H9 (cell line): ENCODE data around the gene TRMT61A. TPM values are rescaled to one million over a fixed set of nuclear protein-coding genes. Genes with fewer than 3 reads are reported as not detected.
A peak's percentile ranks its signal among the peaks of the same experiment; 100 is the strongest.

Experiments
- DNase-seq: peaks from one replicate; pipeline ENCODE4 v3.0.0-alpha.2; 2017
- H2AFZ ChIP-seq: one replicate; pipeline ENCODE4 v1.6.1; 2013; ENCODE audit warnings: mild to moderate bottlenecking, low read length, control low read depth, moderate library complexity
- H2AK5ac ChIP-seq: 2 replicates; pipeline ENCODE4 v1.6.1; 2013; ENCODE audit warnings: low read length, control low read depth, mixed read lengths; ENCODE audit not compliant: insufficient read length
- H2BK120ac ChIP-seq: one replicate; pipeline ENCODE4 v1.6.1; 2013; ENCODE audit warnings: low read depth, mild to moderate bottlenecking, low read length, control low read depth, inconsistent platforms; ENCODE audit not compliant: poor library complexity, severe bottlenecking
- H2BK12ac ChIP-seq: 2 replicates; pipeline ENCODE4 v1.6.1; 2013; ENCODE audit warnings: low read length, control low read depth, mixed read lengths, low read depth; ENCODE audit not compliant: insufficient read length
- H2BK15ac ChIP-seq: 2 replicates; pipeline ENCODE4 v1.6.1; 2013; ENCODE audit warnings: low read depth, low read length, control low read depth
- H2BK20ac ChIP-seq: one replicate; pipeline ENCODE4 v1.6.1; 2013; ENCODE audit warnings: low read depth, mild to moderate bottlenecking, low read length, control low read depth, inconsistent platforms; ENCODE audit not compliant: poor library complexity, severe bottlenecking
- H2BK5ac ChIP-seq: 2 replicates; pipeline ENCODE4 v1.6.1; 2013; ENCODE audit warnings: low read length, control low read depth, mixed read lengths; ENCODE audit not compliant: insufficient read length
- H3K14ac ChIP-seq: 2 replicates; pipeline ENCODE4 v1.6.1; 2013; ENCODE audit warnings: low read length, control low read depth; ENCODE audit not compliant: insufficient read depth
- H3K18ac ChIP-seq: 2 replicates; pipeline ENCODE4 v1.6.1; 2013; ENCODE audit warnings: low read depth, mild to moderate bottlenecking, mixed read lengths, low read length, control low read depth; ENCODE audit not compliant: insufficient read length
- H3K23ac ChIP-seq: 2 replicates; pipeline ENCODE4 v1.6.1; 2013; ENCODE audit warnings: low read length, control low read depth, mixed read lengths, low read depth; ENCODE audit not compliant: insufficient read length
- H3K23me2 ChIP-seq: 2 replicates; pipeline ENCODE4 v1.6.1; 2013; ENCODE audit warnings: low read depth, mild to moderate bottlenecking, mixed read lengths, low read length, control low read depth; ENCODE audit not compliant: insufficient read length, poor library complexity, severe bottlenecking
- H3K27ac ChIP-seq: 2 replicates; pipeline ENCODE4 v1.5.1; 2013; ENCODE audit warnings: low read length, control low read depth, mixed read lengths, low read depth; ENCODE audit not compliant: insufficient read length
- H3K27me3 ChIP-seq: 2 replicates; pipeline ENCODE4 v1.6.1; 2013; ENCODE audit warnings: low read length, control low read depth, inconsistent platforms; ENCODE audit not compliant: insufficient read depth
- H3K4ac ChIP-seq: 2 replicates; pipeline ENCODE4 v1.6.1; 2013; ENCODE audit warnings: low read depth, mild to moderate bottlenecking, control low read depth, inconsistent platforms, low read length, moderate library complexity
- H3K4me1 ChIP-seq: 2 replicates; pipeline ENCODE4 v1.6.1; 2013; ENCODE audit warnings: low read length, control low read depth, inconsistent platforms; ENCODE audit not compliant: insufficient read depth
- H3K4me2 ChIP-seq: 2 replicates; pipeline ENCODE4 v1.6.1; 2013; ENCODE audit warnings: low read length, control low read depth, mixed read lengths; ENCODE audit not compliant: insufficient read length, insufficient read depth
- H3K56ac ChIP-seq: 2 replicates; pipeline ENCODE4 v1.6.1; 2013; ENCODE audit warnings: low read depth, mild to moderate bottlenecking, mixed read lengths, low read length, control low read depth; ENCODE audit not compliant: insufficient read length
- H3K79me1 ChIP-seq: 2 replicates; pipeline ENCODE4 v1.6.1; 2013; ENCODE audit warnings: low read depth, mild to moderate bottlenecking, moderate library complexity, low read length, control low read depth, inconsistent platforms; ENCODE audit not compliant: insufficient read depth, poor library complexity, severe bottlenecking
- H3K79me2 ChIP-seq: 2 replicates; pipeline ENCODE4 v1.6.1; 2013; ENCODE audit warnings: low read length, control low read depth, inconsistent platforms; ENCODE audit not compliant: insufficient read depth
- H3K9ac ChIP-seq: 2 replicates; pipeline ENCODE4 v1.6.1; 2013; ENCODE audit warnings: low read length, control low read depth, mixed read lengths; ENCODE audit not compliant: insufficient read length; ENCODE audit errors: extremely low read depth
- H3K9me3 ChIP-seq: one replicate; pipeline ENCODE4 v1.6.1; 2013; ENCODE audit warnings: low read depth, low read length, inconsistent platforms; ENCODE audit not compliant: control insufficient read depth
- H3T11ph ChIP-seq: one replicate; pipeline ENCODE4 v1.6.1; 2013; ENCODE audit warnings: mild to moderate bottlenecking, low read length, control low read depth, inconsistent platforms
- H4K20me1 ChIP-seq: one replicate; pipeline ENCODE4 v1.6.1; 2013; ENCODE audit not compliant: control insufficient read depth, insufficient read length, insufficient read depth
- H4K5ac ChIP-seq: 2 replicates; pipeline ENCODE4 v1.6.1; 2013; ENCODE audit warnings: low read depth, mild to moderate bottlenecking, mixed read lengths, low read length, control low read depth; ENCODE audit not compliant: insufficient read length
- H4K8ac ChIP-seq: replicated peaks from 2 replicates; pipeline ENCODE4 v1.6.1; 2013; ENCODE audit warnings: low read length, control low read depth, mixed read lengths, low read depth; ENCODE audit not compliant: insufficient read length
- H4K91ac ChIP-seq: 2 replicates; pipeline ENCODE4 v1.6.1; 2013; ENCODE audit warnings: low read depth, mild to moderate bottlenecking, moderate library complexity, mixed read lengths, low read length, control low read depth; ENCODE audit not compliant: insufficient read length
- H3K27ac Mint-ChIP-seq, 3 experiments: 2 replicates in 2 of 3; 3 replicates in 1 of 3; pipeline ENCODE4 v1.8.0; 2020 to 2021; ENCODE audit warnings: mixed read lengths in 3 of 3, mild to moderate bottlenecking in 1 of 3, moderate library complexity in 1 of 3
- H3K27me3 Mint-ChIP-seq: 2 replicates; pipeline ENCODE4 v1.8.0; 2021; ENCODE audit warnings: low read depth, mild to moderate bottlenecking, moderate library complexity, mixed read lengths
- H3K36me3 Mint-ChIP-seq, 3 experiments: 2 replicates in 2 of 3; 3 replicates in 1 of 3; pipeline ENCODE4 v1.8.0; 2020 to 2021; ENCODE audit warnings: low read depth in 3 of 3, mixed read lengths in 3 of 3; ENCODE audit not compliant: insufficient read depth in 1 of 3
- H3K4me1 Mint-ChIP-seq, 2 experiments: 2 replicates each; pipeline ENCODE4 v1.8.0; 2020; ENCODE audit warnings: mixed read lengths in 2 of 2
- H3K4me3 Mint-ChIP-seq, 2 experiments: 2 replicates in 1 of 2; 3 replicates in 1 of 2; pipeline ENCODE4 v1.8.0; 2020 to 2021; ENCODE audit warnings: mild to moderate bottlenecking in 2 of 2, mixed read lengths in 2 of 2, moderate library complexity in 1 of 2
- H3K9me3 Mint-ChIP-seq, 2 experiments: 2 replicates in 1 of 2; 3 replicates in 1 of 2; pipeline ENCODE4 v1.8.0; 2020; ENCODE audit warnings: mild to moderate bottlenecking in 2 of 2, mixed read lengths in 2 of 2, moderate library complexity in 1 of 2
- WGBS: extraction: QIAGEN DNeasy Blood & Tissue Kit; methylation state at CpG from one replicate; pipeline ENCODE4 v1.1.7; 2013; ENCODE audit warnings: missing lambda C conversion rate, low lambda C conversion rate, mixed read lengths; ENCODE audit not compliant: insufficient read length; ENCODE audit errors: extremely low coverage; 5-methylcytosine and 5-hydroxymethylcytosine counted together
- total RNA-seq: library from RNA; stranded (reverse); gene quantifications from 2 replicates; pipeline ENCODE4 v1.2.1, GENCODE V29; 2021
- TF ChIP-seq, protein P1 (sequence below): fragments of 200-600 bp; sonication (generic); conservative IDR thresholded peaks from 3 replicates; pipeline ENCODE4 v1.8.0; 2021; ENCODE audit warnings: antibody characterized with exemption, mild to moderate bottlenecking

The TRMT61A gene
- total RNA-seq, 1 experiment from 2014 or later = 21.9 TPM

GRCh38 chr14:103542605-103543088 lies 13.7 kb downstream of the TRMT61A start:
- H3K27me3 Mint-ChIP-seq = peaks cover 11% of the 10 kb centered on the region
- Histone ChIP-seq H3K9me3 (no peaks in the 10 kb centered on the region), H3K79me2 (no peaks in the 10 kb centered on the region), H4K8ac (no peak overlapping the region), H2AFZ (no peak overlapping the region), H3K27ac (no peak overlapping the region), H3K56ac (no peak overlapping the region), H3K4ac (no peak overlapping the region; the same call in 1 of the 2 replicates), H3K9ac (no peak overlapping the region), H2BK12ac (peak overlapping the region; percentile 5), H4K20me1 (no peaks in the 10 kb centered on the region), H3K27me3 (no peaks in the 10 kb centered on the region), H4K91ac (peak overlapping the region; percentile 63), H3K14ac (peak overlapping the region; percentile 86), H2BK15ac (no peak overlapping the region), H3K4me1 (no peaks in the 10 kb centered on the region; the same call in 1 of the 2 replicates), H2BK5ac (no peak overlapping the region), H3K79me1 (no peaks in the 10 kb centered on the region), H3K23ac (no peak overlapping the region), H4K5ac (no peak overlapping the region), H3K18ac (peak overlapping the region; percentile 40), H3T11ph (peak overlapping the region; percentile 0), H2BK20ac (no peak overlapping the region), H3K4me2 (peak overlapping the region; percentile 16), H2BK120ac (peak overlapping the region; percentile 3), H2AK5ac (no peak overlapping the region), H3K23me2 (peaks cover 4% of the 10 kb centered on the region)
- no peaks in the 10 kb centered on the region for H3K36me3 Mint-ChIP-seq
- H3K4me3 Mint-ChIP-seq = peak overlapping the region in 1 of 2 experiments; percentile 32; a peak in 2 of 5 replicates
- DNase-seq = peak; percentile 94
- no peaks in the 10 kb centered on the region for H3K9me3 Mint-ChIP-seq
- TF ChIP-seq, protein P1, sequence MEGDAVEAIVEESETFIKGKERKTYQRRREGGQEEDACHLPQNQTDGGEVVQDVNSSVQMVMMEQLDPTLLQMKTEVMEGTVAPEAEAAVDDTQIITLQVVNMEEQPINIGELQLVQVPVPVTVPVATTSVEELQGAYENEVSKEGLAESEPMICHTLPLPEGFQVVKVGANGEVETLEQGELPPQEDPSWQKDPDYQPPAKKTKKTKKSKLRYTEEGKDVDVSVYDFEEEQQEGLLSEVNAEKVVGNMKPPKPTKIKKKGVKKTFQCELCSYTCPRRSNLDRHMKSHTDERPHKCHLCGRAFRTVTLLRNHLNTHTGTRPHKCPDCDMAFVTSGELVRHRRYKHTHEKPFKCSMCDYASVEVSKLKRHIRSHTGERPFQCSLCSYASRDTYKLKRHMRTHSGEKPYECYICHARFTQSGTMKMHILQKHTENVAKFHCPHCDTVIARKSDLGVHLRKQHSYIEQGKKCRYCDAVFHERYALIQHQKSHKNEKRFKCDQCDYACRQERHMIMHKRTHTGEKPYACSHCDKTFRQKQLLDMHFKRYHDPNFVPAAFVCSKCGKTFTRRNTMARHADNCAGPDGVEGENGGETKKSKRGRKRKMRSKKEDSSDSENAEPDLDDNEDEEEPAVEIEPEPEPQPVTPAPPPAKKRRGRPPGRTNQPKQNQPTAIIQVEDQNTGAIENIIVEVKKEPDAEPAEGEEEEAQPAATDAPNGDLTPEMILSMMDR = peak; percentile 8; the same call in 1 of the 3 replicates
- H3K4me1 Mint-ChIP-seq = peaks cover 12 to 26% of the 10 kb centered on the region in 2 experiments
- peak overlapping the region in 2 of 3 experiments; percentile 68 to 88; a peak in 3 of 7 replicates for H3K27ac Mint-ChIP-seq
- no CpG with 5 or more reads among the region's 18 CpGs for WGBS
